ENCODE measurements around the gene NLRP6. TPM values are rescaled to one million over a fixed set of nuclear protein-coding genes. Genes with fewer than 3 reads are reported as not detected.

The NLRP6 gene
- polyA plus RNA-seq, 1 experiment = not detected

GRCh38 chr11:292211-293121 is 14.3 kb downstream of the NLRP6 start:
- TF ChIP-seq CTCF (IDR thresholded peaks at IDR 0.05; ENCODE audit: insufficient read depth, low read depth, low read length) = no peak
- POLR2A ChIA-PET = no interaction called here
- Histone ChIP-seq H3K36me3 (ENCODE audit: control insufficient read depth, insufficient read depth, low read length) (peaks cover 5% of the 10 kb centered on the region), H3K27me3 (ENCODE audit: control insufficient read depth, insufficient read depth, low read length) (peaks cover 7% of the 10 kb centered on the region), H3K4me3 (ENCODE audit: low read depth, low read length) (no peak overlapping the region)
- DNase-seq (ENCODE audit: low read depth) = no peak
- CTCF ChIA-PET = interaction anchor here (1.1 kb wide), 1 partner anchor 13 kb away, joined by 3 read pairs; no protein-coding TSS in a partner anchor

- DNase-seq (ENCODE audit: low read depth) = no peak
- POLR2A ChIA-PET = no interaction called here
- H3K36me3 ChIP-seq (ENCODE audit: control insufficient read depth, insufficient read depth, low read length) = peaks cover 5% of the 10 kb centered on the region
- CTCF ChIA-PET = interaction anchor here (1.1 to 2.7 kb wide), 2 partner anchors 12 kb away, joined by 3 to 23 read pairs; no protein-coding TSS in a partner anchor
- H3K27me3 ChIP-seq (ENCODE audit: control insufficient read depth, insufficient read depth, low read length) = no peaks in the 10 kb centered on the region
- H3K4me3 ChIP-seq (ENCODE audit: low read depth, low read length) = no peak overlapping the region
- no peak for TF ChIP-seq CTCF (IDR thresholded peaks at IDR 0.05; ENCODE audit: insufficient read depth, low read depth, low read length)
Measured at GRCh38 chr11:293271-293851, 15.2 kb downstream of the NLRP6 start.

GRCh38 chr11:293852-294661 is 15.8 kb downstream of the NLRP6 start:
- no peak overlapping the region for H3K4me3 ChIP-seq (ENCODE audit: low read depth, low read length)
- no peaks in the 10 kb centered on the region for H3K27me3 ChIP-seq (ENCODE audit: control insufficient read depth, insufficient read depth, low read length)
- no peak for DNase-seq (ENCODE audit: low read depth)
- TF ChIP-seq CTCF (IDR thresholded peaks at IDR 0.05; ENCODE audit: insufficient read depth, low read depth, low read length) = no peak
- H3K36me3 ChIP-seq (ENCODE audit: control insufficient read depth, insufficient read depth, low read length) = peaks cover 5% of the 10 kb centered on the region
- CTCF ChIA-PET = interaction anchor here (2.7 kb wide), 1 partner anchor 11 kb away, joined by 23 read pairs; no protein-coding TSS in a partner anchor
- POLR2A ChIA-PET = no interaction called here

GRCh38 chr11:294780-295179 is 16.6 kb downstream of the NLRP6 start:
- DNase-seq (ENCODE audit: low read depth) = no peak
- Histone ChIP-seq H3K4me3 (ENCODE audit: low read depth, low read length) (no peak overlapping the region), H3K36me3 (ENCODE audit: control insufficient read depth, insufficient read depth, low read length) (peaks cover 5% of the 10 kb centered on the region), H3K27me3 (ENCODE audit: control insufficient read depth, insufficient read depth, low read length) (peaks cover 2% of the 10 kb centered on the region; the same call in 1 of the 2 replicates)
- POLR2A ChIA-PET = no interaction called here
- TF ChIP-seq CTCF (IDR thresholded peaks at IDR 0.05; ENCODE audit: insufficient read depth, low read depth, low read length) = no peak
- CTCF ChIA-PET = interaction anchor here (2.7 kb wide), 1 partner anchor 11 kb away, joined by 23 read pairs; no protein-coding TSS in a partner anchor
